GM13976 (cell line): ENCODE measurements around the gene ATP2B2.

Source experiments
- DNase-seq: peaks from one replicate; pipeline ENCODE4 v3.0.0; 2012; ENCODE audit warnings: low spot score
- CTCF ChIP-seq: IDR thresholded peaks from 2 replicates; pipeline ENCODE4 v1.5.1; 2012; ENCODE audit warnings: borderline replicate concordance, mild to moderate bottlenecking; ENCODE audit not compliant: insufficient read depth; ENCODE audit errors: extremely low read depth, missing control alignments, control extremely low read depth
- in situ Hi-C: fragments of 300-500 bp; cut with MboI; formaldehyde crosslinking; loops from one replicate; pipeline ENCODE4 v1.12.0; 2022; ENCODE audit warnings: low sequenced_read_pairs, mixed read lengths, inconsistent platforms; ENCODE audit not compliant: unreplicated experiment

The ATP2B2 gene

GRCh38 chr3:10353661-10354360, 151.6 kb downstream of the ATP2B2 start:
- in situ Hi-C loops = loop anchor here (25.0 kb wide), 1 partner anchor 383 kb away; no protein-coding TSS in a partner anchor
- TF ChIP-seq CTCF = no peak

GRCh38 chr3:10353160-10353559, 152.2 kb downstream of the ATP2B2 start:
- no peak for DNase-seq
- in situ Hi-C loops = loop anchor here (25.0 kb wide), 1 partner anchor 384 kb away; no protein-coding TSS in a partner anchor
- no peak for TF ChIP-seq CTCF

More at GRCh38 chr3:10353661-10354360, 151.6 kb downstream of the ATP2B2 start:
- no peak for DNase-seq

- in situ Hi-C loops = loop anchor here (25.0 kb wide), 1 partner anchor 385 kb away; no protein-coding TSS in a partner anchor
- TF ChIP-seq CTCF = no peak
- DNase-seq = no peak
These were observed 153.1 kb downstream of the ATP2B2 start for GRCh38 chr3:10352146-10352911.

GRCh38 chr3:10351013-10351735, 154.2 kb downstream of the ATP2B2 start:
- in situ Hi-C loops = loop anchor here (25.0 kb wide), 1 partner anchor 386 kb away; no protein-coding TSS in a partner anchor
- no peak for TF ChIP-seq CTCF
- DNase-seq = no peak

- no peak for TF ChIP-seq CTCF
- in situ Hi-C loops = loop anchor here (25.0 kb wide), 1 partner anchor 387 kb away; no protein-coding TSS in a partner anchor
- DNase-seq = no peak
These were observed 154.9 kb downstream of the ATP2B2 start for GRCh38 chr3:10350324-10350985.
